ENCODE measurements around the gene ETF1.

The ETF1 gene

DNA sequence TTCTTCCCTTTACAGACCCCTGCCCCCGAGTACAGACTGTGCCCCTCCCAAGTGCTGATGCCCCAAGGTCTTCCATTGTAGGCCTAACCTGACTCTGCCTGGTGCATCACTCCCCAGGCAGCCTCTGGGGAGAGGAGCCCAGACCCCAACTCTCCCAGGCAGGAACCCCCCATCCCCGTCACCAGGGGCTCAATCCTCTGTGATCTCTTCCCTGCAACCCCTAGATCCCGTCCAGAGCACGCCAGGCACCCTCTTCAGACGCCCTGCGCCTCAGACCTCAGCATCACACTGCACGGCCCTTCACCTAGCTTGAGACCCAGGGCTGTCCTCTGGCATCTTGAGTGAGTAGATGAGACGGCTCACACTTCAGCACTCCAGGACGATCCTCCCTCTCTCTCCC, 84.2 kb downstream of the ETF1 start:
- no peak overlapping the region for H3K4me3 ChIP-seq (ENCODE audit: low read length)
- H3K27ac ChIP-seq (ENCODE audit: low read depth, low read length), result no peak overlapping the region
- H3K36me3 ChIP-seq (ENCODE audit: control insufficient read depth, insufficient read depth, low read length), result no peaks in the 10 kb centered on the region
- no peaks in the 10 kb centered on the region for H3K27me3 ChIP-seq (ENCODE audit: control insufficient read depth, insufficient read depth, low read length)
- no peaks in the 10 kb centered on the region for H3K4me1 ChIP-seq (ENCODE audit: control insufficient read depth, insufficient read depth, low read length)
- no peak overlapping the region for H3K9ac ChIP-seq (ENCODE audit: low read length)

DNA sequence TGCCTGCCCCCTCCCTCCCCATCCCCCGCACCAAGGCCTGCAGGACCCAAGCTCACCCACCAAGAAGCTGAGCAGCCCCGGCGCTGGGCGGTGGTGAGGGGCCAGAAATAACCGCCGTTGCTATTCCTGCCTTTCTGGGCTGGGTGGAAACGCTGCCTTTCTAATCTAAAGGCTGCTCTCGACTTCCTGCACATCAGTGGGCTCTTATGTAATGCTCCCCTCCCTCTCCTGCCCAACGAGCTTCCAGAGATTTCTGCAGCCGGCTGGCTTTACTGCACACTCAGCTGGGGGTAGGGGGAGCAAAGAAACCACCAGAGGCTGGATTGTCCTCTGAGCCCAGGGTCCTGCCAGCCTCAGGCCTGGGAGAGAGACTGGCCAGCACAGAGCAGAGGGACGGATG, 84.7 kb downstream of the ETF1 start:
- Histone ChIP-seq H3K9ac (ENCODE audit: low read length) (no peak overlapping the region), H3K4me3 (ENCODE audit: low read length) (no peak overlapping the region), H3K27ac (ENCODE audit: low read depth, low read length) (no peak overlapping the region), H3K27me3 (ENCODE audit: control insufficient read depth, insufficient read depth, low read length) (no peaks in the 10 kb centered on the region), H3K4me1 (ENCODE audit: control insufficient read depth, insufficient read depth, low read length) (no peaks in the 10 kb centered on the region), H3K36me3 (ENCODE audit: control insufficient read depth, insufficient read depth, low read length) (no peaks in the 10 kb centered on the region)

DNA sequence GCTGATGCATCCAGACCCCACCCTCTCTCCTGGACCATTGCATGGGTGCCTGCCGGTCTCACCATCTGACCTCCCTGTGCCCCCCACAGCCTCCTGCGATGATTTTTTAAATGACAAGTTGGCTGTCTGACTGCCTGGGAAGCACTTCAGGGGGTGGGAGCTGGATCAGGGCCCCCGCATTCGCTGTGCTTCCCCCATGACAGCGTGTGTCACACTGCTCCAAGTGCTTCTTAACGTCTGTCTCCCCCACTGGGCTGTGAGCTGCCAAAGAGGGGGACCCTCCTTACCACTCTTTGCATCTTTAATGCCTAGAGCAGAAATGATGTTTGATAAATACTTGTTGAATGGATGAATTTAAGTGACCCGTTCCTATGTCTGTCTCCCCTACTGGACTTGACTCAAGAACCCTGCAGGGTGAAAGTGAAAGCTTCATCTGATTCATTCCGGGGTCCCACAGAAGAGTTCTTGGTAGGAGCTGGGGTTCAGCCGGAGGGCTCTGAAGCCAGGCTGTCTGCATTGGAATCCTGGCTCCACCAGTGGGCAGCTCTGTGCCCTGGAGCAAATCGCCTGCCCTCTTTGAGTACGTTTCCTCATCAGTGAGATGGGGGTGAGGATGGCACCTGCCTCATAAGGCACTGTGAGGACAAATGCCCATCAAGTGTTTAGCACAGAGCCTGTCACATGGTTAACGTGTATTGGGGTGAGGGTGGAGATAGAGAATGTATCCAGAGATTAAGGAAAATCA, 85.3 kb downstream of the ETF1 start:
- Histone ChIP-seq H3K4me1 (ENCODE audit: control insufficient read depth, insufficient read depth, low read length) (no peaks in the 10 kb centered on the region), H3K27me3 (ENCODE audit: control insufficient read depth, insufficient read depth, low read length) (no peaks in the 10 kb centered on the region), H3K36me3 (ENCODE audit: control insufficient read depth, insufficient read depth, low read length) (no peaks in the 10 kb centered on the region), H3K4me3 (ENCODE audit: low read length) (no peak overlapping the region), H3K9ac (ENCODE audit: low read length) (no peak overlapping the region), H3K27ac (ENCODE audit: low read depth, low read length) (no peak overlapping the region)

Data from rectal smooth muscle tissue (tissue), 1 donor.